ENCODE data around the gene SUCLA2. TPM values are rescaled to one million over a fixed set of nuclear protein-coding genes. Genes with fewer than 3 reads are reported as not detected.

SUCLA2 gene
- total and polyA plus RNA-seq, 10 of the 15 experiments (the other 5 are each of a cell fraction or from before 2014, with no cell fraction given): 27.5 to 83.4 (median 42.8) TPM

- TF ChIP-seq CUX1 (IDR thresholded peaks at IDR 0.05; ENCODE audit: insufficient replicate concordance, low read depth, low read length) (peak; percentile 37), ZBTB33 (IDR thresholded peaks at IDR 0.05) (no peak), CEBPZ (IDR thresholded peaks at IDR 0.05; ENCODE audit: low read depth, low read length) (no peak), CTCF (IDR thresholded peaks at IDR 0.05 in 2 of 3, conservative IDR thresholded peaks at IDR 0.05 in 1 of 3; ENCODE audit: control insufficient read depth in 2 of 3, extremely low read depth in 1 of 3, insufficient read depth in 1 of 3, low read depth in 3 of 3, low read length in 3 of 3) (peak; percentile 99 to 100 (median 99)), CBX5 (IDR thresholded peaks at IDR 0.05; ENCODE audit: low read depth) (no peak), HCFC1 (IDR thresholded peaks at IDR 0.05; ENCODE audit: low read length) (peak; percentile 36), ZNF622 (IDR thresholded peaks at IDR 0.05) (no peak), NBN (IDR thresholded peaks at IDR 0.05) (peak; percentile 90), TAF1 (IDR thresholded peaks at IDR 0.05; ENCODE audit: borderline replicate concordance, low read depth, low read length) (peak; percentile 73; the same call in 1 of the 2 replicates), POU2F2 (IDR thresholded peaks at IDR 0.05; ENCODE audit: borderline replicate concordance, low read depth, low read length) (peak; percentile 79), SUPT20H (IDR thresholded peaks at IDR 0.05; ENCODE audit: borderline replicate concordance, control insufficient read depth, low read depth, low read length) (no peak), ZSCAN29 (IDR thresholded peaks at IDR 0.05) (no peak), BACH1 (IDR thresholded peaks at IDR 0.05; ENCODE audit: borderline replicate concordance) (peak; percentile 69; the same call in 1 of the 2 replicates), MLLT1 (IDR thresholded peaks at IDR 0.05) (no peak; the same call in 1 of the 2 replicates)
Measured at GRCh38 chr13:48037346-48038173, 36.5 kb upstream of the SUCLA2 start, which contains the start of gene NUDT15 (continued).

All from GM12878 (cell line).